Measurements from ENCODE around the gene TFDP1.

DNA sequence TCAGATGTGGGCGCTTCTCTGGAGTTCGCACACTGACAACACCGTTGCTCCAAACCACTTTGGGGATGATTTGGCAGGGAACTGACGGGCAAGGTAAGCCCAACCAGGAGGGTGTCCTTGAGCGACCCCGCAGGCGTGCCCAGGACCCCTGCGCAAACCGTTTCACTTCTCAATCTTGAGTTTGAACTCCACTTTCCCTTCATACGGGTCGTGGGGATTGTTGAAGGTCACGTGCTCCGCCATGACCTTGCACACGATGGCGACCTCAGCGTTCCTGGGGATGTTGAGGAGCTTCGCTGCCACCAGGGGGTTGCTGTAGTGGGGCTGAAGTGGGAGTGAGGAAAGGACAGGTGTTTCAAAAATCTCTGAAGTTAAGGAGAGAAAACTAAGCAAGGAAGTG lies 64.7 kb downstream of the TFDP1 start:
- TF ChIP-seq EZH2phosphoT487 (conservative IDR thresholded peaks at IDR 0.05; ENCODE audit: low read length), result no peak
- TF ChIP-seq, protein P1, sequence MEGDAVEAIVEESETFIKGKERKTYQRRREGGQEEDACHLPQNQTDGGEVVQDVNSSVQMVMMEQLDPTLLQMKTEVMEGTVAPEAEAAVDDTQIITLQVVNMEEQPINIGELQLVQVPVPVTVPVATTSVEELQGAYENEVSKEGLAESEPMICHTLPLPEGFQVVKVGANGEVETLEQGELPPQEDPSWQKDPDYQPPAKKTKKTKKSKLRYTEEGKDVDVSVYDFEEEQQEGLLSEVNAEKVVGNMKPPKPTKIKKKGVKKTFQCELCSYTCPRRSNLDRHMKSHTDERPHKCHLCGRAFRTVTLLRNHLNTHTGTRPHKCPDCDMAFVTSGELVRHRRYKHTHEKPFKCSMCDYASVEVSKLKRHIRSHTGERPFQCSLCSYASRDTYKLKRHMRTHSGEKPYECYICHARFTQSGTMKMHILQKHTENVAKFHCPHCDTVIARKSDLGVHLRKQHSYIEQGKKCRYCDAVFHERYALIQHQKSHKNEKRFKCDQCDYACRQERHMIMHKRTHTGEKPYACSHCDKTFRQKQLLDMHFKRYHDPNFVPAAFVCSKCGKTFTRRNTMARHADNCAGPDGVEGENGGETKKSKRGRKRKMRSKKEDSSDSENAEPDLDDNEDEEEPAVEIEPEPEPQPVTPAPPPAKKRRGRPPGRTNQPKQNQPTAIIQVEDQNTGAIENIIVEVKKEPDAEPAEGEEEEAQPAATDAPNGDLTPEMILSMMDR (IDR thresholded peaks at IDR 0.05; ENCODE audit: insufficient read depth, low read length, poor library complexity, severe bottlenecking), result no peak
